Activated naive CD8-positive, alpha-beta T cell treated with anti-CD3 and anti-CD28 coated beads, Interleukin-2, amount 50 U/mL, for 16 hours (primary cell): Measurements from ENCODE around the gene HECTD1.
A peak's percentile ranks its signal among the peaks of the same experiment; 100 is the strongest.
"Not testable (repeated sequence)": the region's sequence is repeated elsewhere in the genome, so short reads cannot be mapped to it uniquely, and the experiment has no call there.

Source experiments
- DNase-seq: peaks from one replicate; pipeline ENCODE4 v3.0.0-alpha.2; 2020; ENCODE audit warnings: low read depth, low spot score

Gene HECTD1

DNA sequence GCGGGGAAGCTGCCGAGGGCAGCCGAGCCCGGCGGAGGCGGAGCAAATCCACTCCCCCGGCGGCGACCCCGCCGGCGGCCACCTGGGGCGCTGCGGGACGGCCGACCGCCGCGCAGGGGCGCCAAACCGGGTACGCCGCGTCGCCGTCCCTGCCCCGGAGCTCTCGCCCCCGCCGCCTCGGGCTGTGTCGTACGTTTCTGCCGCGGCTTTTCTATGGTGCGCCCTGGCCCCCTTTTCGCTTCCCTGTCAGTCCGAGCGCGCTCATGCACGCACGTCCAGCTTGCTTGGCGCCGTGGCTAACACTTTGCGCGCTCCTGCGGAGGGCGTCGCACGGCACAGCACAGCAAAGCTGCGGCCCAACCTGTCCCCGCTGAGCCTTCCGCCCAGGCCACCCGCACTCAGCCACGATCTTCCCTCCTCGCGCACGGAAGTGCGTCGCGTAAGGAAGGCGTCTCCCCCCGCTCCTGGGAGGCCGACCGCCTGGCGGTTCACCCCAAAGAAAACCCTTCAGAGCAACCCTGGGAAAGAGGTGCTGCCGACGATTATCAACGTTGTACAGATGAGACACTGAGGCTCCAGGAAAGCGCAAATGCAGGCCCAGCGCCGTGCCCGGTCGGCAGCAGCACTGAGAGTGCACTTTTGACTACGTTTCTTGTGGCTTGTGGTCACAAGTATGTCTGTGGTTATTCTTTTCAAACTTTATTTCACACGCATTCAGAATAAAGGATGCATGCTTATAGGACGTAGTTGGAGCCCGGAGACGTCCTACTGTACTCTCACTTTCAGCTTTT is at the start of gene HECTD1:
TSS of gene HECTD1 (minus strand) at position 39 of the 791 bp plus-strand sequence. CDS start 1,857 bp downstream, outside the sequence.
- DNase-seq = peak; percentile 81

DNA sequence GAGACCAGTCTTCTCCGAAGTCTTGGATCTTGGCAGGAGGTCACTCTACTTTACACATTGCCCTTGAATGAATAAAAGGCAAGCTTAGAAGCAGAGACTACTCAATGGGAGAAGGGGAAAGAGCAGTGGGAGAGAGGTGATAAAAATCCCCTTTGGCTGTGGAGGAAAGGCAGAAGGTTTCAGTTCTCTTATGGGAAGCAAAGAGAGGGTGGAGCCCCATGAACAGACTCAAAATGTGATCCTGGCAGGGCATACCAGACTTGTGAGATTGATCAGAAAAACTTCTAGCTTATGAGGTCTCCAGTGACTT is 49.6 kb upstream of the HECTD1 start:
- no peak for DNase-seq

DNA sequence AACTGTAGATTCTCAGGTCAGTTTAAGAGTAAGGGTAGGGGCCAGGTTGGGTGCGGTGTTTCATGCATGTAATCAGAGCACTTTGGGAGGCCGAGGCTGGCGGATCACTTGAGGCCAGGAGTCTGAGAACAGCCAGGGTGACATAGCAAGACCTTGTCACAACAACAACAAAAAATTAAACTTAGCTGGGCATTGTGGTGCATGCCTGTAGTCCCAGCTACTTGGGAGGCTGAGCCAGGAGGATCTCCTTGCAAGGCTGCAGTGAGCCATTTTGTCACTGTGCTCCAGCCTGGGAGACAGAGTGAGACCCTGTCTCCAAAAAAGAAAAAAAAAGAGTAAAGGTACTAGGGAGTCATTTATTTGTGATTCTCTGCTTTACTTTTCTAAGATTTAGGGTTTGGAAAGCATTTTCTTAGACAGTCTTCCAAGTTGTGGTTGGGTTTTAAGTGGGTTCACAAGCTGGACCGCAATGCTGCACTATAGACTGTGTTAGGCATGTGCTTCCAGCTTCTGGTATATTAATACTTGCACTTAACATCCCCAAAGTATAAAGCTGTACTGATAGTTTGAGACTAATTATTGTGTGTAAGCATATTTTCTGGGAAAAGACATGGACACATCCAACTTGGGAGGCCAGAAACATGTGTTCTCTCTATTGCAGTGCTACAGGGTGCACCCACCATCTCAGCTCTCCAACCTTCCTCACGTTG is 49.1 kb upstream of the HECTD1 start:
- DNase-seq = no peak

DNA sequence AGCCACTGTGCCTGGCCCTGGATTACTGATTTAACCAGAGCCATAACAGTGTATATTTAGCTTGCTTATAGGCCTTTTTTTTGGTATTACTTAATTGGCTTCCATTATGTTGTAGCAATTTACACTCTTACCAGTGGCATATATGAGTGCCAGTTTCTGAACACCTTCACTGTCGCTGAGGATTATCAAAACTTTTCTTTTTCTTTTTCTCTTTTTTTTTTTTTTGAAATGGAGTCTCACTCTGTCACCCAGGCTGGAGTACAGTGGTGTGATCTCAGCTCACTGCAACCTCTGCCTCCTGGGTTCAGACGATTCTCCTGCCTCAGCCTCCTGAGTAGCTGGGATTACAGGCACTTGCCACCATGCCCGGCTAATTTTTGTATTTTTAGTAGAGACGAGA is 48.3 kb upstream of the HECTD1 start:
- DNase-seq = not testable (repeated sequence)

DNA sequence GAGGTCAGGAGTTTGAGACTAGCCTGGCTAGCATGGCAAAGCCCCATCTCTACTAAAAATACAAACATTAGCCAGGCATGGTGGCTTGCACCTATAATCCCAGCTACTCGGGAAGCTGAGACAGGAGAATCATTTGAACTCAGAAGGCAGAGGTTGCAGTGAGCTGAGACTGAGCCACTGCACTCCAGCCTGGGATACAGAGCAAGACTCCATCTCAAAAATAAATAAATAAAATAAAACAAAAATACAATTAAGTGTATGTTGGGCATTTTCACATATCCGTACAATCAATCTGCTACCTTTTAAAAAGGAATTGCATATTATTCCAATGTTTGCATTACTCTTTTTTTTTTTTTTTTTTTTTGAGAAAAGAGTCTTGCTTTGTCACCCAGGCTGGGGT is 47.7 kb upstream of the HECTD1 start:
- no peak for DNase-seq

DNA sequence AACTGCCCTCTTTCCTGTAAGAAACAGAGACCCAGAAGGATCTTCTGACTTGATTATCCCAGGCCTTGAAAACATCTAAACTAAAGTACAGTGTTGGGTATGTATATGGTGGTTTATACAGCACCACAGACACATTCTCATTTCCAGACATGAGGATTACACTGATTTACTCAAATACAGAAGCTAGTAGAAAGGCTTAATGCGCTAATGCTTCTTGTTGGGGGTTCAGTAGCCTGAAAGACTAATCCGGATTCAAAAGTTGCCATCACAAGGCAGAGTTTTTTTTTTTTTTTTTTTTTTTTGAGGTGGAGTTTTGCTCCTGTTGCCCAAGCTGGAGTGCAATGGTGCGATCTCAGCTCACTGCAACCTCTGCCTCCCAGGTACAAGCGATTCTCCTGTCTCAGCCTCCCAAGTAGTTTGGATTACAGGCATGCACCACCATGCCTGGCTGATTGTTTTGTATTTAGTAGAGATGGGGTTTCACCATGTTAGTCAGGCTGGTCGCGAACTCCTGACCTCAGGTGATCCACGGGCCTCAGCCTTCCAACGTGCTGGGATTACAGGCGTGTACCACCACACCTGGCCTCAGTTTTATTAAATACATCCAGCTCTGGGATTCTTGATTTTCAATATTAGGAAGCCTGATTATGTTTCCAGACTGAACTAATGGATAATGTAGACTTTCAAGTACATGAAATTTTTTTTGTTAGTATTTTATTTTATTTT is 46.3 kb upstream of the HECTD1 start:
- no peak for DNase-seq

DNA sequence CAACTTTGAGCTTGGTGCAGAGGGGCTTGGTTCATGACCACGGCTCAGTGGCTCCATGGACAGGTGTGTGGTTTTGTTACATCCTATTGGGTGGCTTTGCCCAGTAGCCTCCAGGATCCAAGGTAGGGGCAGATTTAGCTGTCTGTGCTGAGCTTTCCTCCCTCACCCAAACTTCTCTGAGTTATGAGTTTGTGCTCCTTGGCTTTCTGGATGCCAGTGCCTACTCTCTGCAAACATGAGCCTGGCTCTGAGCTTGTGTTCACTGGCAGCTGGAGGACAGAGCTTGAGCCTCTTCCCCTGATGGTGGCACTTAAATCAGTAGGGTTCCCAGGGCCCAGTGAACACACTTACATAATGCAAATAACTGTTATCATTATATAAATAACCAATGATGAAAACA is 45.3 kb upstream of the HECTD1 start:
- no peak for DNase-seq

DNA sequence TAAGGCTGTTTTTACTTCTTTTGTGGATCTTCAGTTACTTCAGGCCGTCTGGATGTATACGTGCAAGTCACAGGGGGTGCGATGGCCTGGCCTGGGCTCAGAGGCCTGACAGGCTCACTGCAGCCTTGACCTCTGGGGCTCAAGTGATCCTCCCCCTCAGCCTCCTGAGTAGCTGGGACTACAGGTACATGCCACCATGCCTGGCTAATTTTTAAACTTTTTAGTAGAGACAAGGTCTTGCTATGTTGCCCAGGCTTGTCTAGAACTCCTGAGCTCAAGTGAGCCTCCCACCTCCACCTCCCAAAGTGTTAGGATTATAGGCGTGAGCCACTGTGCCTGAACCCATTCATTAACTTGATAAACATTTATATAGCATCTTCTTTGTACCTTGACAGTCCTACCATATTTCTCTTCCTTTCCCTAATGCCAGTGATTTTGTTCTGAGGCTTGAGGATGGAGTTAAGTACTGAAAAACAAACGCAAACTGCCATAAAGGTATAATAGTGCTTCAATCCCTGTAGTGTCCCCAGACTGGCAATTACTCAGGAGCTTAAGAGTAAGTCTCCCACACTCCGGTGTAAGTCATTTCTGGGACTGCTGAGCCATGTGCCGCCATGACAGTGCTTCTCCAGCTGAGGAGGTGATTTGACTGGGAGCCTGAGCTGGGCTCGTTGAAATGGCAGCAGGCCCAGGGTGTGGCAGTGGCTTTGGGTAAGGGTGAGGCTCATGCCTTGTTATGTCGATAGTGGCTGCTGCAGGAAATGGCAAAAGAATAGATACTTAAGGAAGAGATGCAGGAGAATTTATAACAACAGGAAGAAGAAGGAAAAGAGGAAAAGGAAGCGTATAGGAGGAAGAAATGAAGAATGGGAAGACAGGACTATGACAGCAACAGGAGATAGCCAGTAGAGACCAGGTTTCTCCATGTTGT is 43.7 kb upstream of the HECTD1 start:
- DNase-seq = no peak

DNA sequence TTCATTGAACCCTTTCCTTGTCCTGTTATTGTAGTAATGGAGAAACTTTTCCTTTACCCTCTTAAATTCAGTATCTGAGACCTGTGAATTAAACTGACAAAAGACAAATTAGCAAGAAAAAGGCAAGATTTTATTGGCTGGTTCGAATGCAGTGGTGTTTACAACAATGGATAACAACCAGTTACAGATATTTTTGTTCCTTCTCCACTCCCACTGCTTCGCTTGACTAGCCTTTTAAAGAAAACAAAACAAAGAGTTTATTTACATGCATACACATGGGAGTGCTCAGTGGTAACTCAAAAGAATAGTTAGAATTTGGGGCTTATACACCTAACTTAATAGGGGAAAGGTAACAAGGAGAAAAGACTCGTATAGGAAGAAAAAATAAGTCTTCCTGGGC is 37.0 kb upstream of the HECTD1 start:
- no peak for DNase-seq

DNA sequence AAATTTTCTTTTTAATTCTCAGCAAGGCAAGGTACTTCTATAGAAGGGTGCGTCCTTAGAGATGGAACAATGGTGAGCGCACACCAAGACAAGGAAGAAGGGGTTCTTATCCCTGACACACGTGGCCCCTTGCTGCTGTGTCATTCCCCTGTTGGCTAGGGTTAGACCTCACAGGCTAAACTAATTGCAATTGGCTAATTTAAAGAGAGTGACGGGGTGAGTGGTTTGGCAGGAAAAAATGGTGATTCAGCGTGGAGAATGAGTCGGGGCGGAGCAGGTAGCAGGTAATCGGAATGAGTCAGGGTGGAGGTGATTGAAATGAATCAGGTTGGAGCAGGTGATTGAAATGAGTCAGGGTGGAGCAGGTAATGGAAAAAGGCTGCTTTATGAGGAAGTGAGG is 36.3 kb upstream of the HECTD1 start:
- DNase-seq = no peak

DNA sequence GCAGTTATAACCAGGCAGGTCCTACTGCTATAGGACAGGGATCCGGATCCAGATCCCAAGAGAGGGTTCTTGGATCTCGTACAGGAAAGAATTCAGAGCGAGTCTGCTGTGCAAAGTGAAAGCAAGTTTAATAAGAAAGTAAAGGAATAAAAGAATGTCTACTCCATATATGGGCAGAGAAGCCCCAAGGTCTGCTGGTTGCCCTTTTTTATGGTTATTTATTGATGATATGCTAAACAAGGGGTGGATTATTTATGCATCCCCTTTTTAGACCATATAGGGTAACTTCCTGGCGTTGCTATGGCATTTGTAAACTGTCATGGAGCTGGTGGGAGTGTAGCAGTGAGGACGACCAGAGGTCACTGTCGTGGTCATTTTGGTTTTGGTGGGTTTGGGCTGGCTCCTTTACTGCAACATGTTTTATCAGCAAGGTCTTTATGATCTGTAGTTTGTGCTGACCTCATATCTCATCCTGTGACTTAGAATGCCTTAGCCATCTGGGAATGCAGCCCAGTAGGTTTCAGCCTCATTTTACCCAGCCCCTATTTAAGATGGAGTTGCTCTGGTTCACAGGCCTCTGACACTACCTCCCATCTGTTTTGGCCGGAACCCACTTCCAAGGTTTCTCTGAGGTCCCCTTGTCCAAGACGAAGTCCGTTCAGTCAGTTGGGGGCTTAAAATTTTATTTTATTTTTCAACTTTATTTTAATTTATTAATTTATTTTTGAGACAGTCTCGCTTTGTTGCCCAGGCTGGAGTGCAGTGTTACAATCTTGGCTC is 34.8 kb upstream of the HECTD1 start:
- DNase-seq = not testable (repeated sequence)

DNA sequence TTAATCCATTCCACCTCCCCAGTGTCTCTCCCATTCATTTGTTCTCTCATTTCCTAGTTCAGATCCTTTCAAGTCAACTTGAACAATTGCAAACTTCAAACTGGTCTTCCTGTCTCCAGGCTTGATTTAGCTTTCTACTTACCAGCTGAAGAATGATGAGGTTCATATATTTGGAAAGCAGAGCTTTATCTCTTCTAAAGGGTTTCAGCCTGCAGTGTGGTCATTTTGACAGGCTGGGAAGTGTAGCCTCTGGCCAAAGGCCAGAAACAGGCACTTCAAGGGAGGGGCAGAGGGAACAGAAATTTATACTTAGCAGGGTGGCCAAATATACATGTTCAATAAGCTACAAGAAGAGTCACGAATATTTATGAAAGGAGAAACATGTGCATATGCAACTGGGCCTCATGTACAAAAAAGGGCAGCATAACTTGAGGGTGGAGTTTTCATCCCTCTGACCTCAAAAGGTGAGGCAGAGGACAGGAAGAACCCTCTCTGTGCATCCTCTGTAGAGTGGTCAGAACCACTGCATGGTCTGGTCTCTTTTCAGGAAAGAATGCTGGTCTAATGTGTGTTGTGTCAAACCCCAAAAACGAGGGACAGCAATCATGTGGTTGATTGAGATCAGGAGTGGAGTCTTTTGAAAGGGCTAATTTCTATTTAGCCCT is 34.0 kb upstream of the HECTD1 start:
- DNase-seq = no peak

DNA sequence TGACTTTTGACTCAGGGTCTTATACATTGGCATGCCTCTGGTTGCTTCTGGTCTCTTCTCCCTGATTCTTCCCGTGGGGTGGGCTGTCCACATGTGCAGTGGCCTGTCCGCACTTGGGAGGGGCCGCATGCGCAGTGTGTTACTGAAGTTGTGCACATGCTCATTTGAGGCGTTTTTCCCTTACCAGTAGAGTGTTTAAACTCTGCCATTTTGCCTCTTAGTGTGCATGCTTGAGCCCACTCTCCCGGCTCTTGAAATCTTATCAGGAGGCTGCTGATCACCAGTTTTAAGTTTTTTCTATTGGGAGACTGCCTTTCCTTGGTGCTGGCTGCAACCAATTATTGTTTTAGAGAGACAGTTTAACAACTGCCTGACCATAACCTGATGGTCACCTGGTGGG is 32.1 kb upstream of the HECTD1 start:
- DNase-seq = no peak

DNA sequence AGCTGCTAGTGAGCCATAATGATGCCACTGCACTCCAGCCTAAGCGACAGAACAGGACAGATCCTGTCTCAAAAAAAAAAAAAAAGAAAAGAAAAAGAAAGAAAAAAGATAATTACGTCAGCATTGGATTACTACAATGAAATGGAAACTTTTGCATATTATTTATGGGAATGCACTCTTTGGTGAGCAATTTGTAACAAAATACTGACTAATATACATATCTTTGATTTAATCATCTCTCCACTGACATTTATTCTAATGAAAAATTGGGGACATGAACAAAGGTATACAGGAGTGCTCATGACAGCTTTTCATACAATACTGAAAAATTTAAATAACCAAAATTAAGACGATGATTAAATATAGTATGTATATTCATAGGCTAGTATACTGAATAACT is 27.9 kb upstream of the HECTD1 start:
- no peak for DNase-seq

DNA sequence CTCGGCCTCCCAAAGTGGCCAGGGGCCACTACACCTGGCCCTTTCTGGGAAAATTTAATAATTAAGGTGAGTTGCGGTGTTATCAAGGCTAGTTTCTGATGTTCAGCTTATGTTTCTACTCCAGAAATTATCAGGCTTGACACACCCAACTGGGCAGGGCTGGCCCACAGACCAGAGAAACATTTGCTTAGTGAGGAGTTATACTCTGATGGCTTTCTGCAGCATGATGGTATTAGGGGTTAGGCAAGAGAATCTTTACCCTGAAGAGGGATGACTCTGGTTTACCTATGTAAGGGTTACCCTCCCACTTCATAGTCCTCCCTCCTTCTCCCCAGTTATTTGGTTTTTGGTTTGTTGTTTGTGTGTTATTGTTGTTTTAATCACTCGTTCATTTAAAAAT is 24.5 kb upstream of the HECTD1 start:
- DNase-seq = no peak

DNA sequence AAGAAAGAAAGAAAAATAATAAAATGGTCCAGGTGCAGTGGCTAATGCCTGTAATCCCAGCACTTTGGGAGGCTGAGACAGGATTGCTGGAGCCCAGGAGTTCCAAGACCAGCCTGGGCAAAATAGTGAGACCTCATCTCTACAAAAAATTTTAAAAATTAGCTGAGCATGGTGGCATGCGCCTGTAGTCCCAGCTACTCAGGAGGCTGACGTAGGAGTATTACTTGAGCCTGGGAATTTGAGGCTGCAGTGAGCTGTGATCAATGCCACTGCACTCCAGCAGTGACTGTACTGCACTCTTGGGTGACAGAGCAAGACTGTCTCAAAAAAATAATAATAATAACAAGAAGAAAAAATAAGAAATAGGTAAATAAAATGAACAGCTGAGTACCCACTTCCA is 23.7 kb upstream of the HECTD1 start:
- DNase-seq = not testable (repeated sequence)

DNA sequence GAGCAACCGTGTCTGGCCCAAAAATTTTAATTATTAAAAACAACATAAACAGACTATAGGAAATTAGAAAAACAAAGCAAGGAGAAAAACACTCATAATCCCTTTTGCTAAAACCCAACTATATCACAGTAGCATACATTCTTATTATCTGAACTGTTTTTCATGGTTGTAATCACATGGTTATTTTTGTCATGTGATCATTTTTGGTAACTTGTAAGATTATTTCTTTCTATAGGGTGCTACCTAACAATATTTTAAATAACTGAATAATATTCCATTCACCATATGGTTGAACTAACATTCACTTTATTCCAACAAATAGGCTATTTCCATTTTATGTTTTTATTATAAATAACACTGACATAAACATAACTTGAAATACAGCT is 23.0 kb upstream of the HECTD1 start:
- DNase-seq = no peak

DNA sequence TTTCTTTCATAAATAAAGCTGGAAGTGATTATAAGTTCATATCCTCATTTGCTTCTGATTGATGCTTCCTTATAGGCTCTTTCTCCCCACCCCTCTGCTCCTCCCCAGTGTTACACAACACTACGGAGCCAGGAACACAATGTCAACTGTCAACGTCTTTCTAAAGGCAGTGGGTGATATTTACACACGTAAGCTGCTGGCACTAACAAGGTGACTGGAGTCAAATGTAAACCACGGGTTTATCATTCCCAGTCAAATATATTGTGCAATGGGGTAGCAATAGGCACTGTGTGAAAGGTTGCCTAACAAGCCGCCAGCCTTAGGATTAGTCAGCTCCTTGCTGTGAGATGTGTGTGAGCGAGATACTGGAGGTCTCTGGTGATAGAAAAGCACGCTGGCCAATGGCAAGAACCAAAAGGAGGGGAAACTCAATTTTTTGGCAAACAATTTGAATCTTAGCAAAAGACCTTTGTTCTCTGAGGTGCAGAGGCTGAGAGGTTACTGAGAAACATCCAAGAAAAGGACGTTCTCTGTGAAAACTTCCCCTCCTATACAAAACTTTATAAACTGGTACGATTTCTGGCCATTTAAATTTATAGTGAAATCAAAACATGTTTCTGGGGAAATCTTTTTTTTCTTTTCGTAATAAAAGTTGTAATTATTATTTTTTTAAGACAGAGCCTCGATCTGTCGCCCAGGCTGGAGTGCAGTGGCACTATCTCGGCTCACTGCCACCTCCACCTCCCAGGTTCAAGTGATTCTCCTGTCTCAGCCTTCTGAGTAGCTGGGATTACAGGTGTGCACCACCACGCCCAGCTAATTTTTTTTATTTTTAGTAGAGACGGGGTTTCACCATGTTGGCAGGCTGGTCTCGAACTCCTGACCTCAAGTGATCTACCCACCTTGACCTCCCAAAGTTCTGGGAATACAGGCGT is 22.3 kb upstream of the HECTD1 start:
- DNase-seq = no peak

DNA sequence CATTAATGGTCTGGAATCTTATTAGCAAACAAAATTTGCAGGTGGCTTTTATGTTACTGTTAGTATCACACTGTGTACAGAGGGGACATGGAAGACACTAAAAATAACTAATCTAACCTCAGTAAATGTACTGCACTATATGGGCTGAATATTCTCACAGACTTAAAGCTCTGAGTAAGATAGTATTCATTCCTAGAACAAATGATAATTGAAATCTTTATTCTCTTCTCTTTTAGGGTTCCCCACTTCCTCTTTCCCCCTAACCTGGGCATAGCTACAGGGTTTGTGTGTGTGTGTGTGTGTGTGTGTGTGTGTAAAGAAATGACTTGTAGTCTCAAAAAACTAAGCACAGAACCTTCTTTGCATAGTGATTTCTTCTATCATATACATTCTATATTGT is 21.4 kb upstream of the HECTD1 start:
- DNase-seq = no peak
